KOPT-K1 (cell line): ENCODE data around the gene CELSR1.

Experiments
- H3K27ac ChIP-seq: fragments of 200-600 bp; sonication (generic); 2 replicates; pipeline ENCODE4 v1.5.1; 2016; ENCODE audit warnings: antibody characterized with exemption, mild to moderate bottlenecking, low read depth, low read length; ENCODE audit not compliant: poor library complexity, severe bottlenecking
- H3K36me3 ChIP-seq: fragments of 200-600 bp; sonication (generic); 2 replicates; pipeline ENCODE4 v1.5.1; 2017; ENCODE audit warnings: antibody characterized with exemption, mild to moderate bottlenecking, low read length, moderate library complexity; ENCODE audit not compliant: insufficient read depth
- H3K9me3 ChIP-seq: fragments of 200-600 bp; sonication (generic); 2 replicates; pipeline ENCODE4 v1.5.1; 2017; ENCODE audit warnings: antibody characterized with exemption, low read length, mild to moderate bottlenecking; ENCODE audit not compliant: insufficient read depth, poor library complexity, severe bottlenecking

Gene CELSR1

DNA sequence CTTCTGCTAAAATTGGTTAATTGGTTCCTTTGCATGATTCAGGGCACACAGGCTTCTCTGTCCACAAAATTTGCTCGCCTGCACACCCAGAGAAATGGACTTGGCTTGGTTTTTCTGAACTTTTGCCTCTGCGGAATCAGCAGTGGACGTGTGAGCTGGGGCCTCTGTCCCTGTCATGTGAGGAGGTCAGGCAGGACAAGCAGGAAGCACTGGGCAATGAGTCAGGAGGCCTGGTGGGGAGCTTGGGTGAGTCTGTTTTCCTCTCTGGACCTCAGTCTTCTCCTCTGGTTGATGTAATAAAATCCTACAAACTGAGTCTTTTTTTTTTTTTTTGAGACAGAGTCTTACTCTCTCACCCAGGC, 10.4 kb upstream of the CELSR1 start:
- Histone ChIP-seq H3K9me3 (peaks cover 2% of the 10 kb centered on the region), H3K27ac (no peak overlapping the region), H3K36me3 (no peaks in the 10 kb centered on the region)

DNA sequence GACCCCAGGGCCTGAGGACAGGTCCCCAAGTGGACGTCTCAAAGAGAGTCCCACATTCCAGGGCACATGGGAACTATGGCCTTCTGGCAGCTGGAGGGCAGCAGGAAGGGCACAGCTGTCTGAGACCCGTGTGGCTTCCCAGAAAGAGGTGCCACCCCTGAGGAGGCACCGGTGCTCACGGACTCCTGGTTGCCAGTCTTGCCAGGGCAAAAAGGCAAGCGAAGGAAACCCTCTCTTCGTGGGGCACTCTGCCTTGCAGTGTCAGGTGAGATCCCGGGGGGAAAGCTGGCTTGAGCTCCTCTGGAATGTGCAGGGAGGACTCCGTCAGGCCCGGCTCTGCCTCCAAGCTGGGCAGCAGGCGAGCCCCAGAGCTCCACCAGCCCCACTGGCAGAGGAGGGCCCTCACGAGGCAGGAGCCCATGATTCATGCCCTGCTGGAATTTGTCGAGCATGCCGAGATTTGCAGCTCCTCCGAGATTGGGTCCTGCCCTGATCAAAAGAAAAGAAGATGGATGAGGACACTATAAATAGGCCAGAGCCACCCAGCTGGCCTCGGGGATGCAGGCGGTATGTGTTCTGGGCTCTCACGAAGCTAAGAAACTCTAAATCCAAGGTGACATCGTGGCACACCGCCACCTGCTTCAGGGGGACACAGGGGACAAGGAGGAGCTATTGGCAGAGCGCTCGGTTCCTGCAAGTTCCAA, 9.9 kb upstream of the CELSR1 start:
- H3K36me3 ChIP-seq = no peaks in the 10 kb centered on the region
- H3K9me3 ChIP-seq = no peaks in the 10 kb centered on the region
- H3K27ac ChIP-seq = no peak overlapping the region

DNA sequence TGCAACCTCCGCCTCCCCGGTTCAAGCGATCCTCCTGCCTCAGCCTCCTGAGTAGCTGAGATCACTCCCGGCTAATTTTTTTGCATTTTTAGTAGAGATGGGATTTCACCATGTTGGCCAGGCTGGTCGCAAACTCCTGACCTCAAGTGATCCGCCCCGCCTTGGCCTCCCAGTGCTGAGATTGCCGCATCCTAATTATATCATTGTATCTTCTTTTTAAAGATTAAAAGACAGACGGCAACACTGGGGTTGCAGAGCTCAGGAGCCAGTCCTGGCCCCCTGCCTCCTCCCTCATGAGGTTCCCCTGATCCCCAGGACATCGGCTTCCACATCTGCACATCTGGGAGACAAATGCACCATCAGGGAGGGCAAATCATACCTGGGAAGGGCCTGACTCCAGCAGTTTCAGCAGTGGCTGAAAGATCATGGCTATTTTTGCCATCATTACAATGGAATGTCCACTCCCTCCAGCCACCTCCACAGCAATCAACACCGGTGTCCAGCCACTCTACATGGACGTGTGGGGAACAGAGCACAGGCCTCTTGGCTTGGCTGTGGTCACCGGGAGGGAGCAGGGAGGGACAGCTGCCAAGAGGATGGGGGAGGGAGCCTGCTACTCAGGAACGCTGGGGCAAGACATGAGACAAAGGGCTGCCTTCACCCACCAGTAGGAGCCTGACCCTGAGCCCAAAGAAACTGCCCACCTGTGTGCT, 9.2 kb upstream of the CELSR1 start:
- H3K36me3 ChIP-seq = no peaks in the 10 kb centered on the region
- no peak overlapping the region for H3K27ac ChIP-seq
- no peaks in the 10 kb centered on the region for H3K9me3 ChIP-seq

DNA sequence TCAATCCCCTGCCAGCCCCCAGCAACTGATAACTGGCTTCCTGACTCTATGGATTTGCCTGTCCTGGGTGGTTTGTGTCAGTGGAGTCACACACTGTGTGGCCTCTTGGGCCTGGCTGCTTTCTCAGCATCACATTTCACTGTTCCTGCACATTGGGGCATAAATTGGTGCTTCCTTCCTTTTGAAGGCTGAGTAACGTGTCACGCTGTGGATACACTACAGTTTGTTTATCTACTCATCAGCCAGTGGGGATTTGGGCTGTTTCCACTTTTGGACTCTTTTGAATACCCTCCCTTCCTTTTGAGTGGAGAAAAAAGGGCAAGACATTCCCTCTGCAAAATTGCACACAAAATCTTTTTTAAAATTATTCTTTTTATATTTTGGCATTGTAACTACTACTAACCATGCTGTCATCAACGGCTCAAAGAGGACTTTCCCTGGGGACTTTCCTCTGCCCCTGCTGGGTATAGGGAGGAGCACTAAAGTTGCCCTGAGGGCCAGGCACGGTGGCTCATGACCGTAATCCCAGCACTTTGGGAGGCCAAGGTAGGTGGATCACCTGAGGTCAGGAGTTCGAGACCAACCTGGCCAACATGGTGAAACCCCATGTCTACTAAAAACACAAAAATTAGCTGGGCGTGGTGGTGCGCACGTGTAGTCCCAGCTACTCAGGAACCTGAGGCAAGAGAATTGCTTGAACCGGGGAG, 7.8 kb upstream of the CELSR1 start:
- H3K9me3 ChIP-seq = no peaks in the 10 kb centered on the region
- no peak overlapping the region for H3K27ac ChIP-seq
- no peaks in the 10 kb centered on the region for H3K36me3 ChIP-seq

DNA sequence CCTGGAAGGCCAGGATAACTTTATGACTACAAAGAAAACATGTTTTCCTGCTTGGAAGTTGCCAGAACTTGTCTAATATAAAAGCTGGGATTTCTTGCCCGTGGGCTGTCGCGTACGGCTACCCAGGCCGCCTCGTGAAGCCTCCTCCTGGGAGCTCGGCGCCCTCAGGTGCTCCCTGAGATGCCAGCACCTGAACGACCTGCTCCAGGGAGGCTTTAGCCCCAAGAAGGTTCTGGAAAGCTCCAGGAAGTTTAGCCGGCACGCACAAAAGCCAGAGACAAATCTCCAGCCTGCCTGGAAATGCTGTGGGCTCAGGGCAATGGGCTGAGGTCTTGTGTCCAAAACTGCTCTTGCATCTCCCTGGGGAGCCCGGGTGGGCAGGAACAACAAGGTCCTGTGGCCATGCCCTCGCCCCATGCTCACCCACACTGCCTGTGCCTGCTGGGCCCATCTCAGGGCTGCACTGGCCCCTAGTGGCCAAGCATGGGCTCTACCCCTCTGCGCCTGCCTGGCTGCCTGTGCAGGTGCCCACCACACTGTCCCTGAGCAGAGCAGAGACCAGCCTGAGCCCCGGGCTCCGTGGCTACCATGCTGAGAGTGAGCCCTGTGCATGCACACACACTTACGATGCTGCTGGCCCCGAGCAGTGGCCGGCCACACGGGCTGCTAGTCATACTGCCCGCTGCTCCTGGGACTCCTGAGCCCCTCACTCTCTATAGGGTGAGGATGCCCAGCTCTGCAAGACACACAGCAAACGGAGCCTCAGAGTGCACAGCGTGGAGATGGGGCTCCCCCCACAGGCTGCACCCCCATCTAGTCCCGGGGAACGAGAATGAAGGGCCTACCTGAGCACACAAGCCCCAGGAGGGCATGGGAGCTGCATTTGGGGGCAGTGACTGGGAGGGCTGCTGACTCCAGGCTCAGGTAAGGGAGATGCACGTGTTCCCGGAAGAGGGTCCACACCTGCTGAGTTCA, 4.9 kb upstream of the CELSR1 start:
- no peak overlapping the region for H3K27ac ChIP-seq
- H3K9me3 ChIP-seq = no peaks in the 10 kb centered on the region
- no peaks in the 10 kb centered on the region for H3K36me3 ChIP-seq

DNA sequence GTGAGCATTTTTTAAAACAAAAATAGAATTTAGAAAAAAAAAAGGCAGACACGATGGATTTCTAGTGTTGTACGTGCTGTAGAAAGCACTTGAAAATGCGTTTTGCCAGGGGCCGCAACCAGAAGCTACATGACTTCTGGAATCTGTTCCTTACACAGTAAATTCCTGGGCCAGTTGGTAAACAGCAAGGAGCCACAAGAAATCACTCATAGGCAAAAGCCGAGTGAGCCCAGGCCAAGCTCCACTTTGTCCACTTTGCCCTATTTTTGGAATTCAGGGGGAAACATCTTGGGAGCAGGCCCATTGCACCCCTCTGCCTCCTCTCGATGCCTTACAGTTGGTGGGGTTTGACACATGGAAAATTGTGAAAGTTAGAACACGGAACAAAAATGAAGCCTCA, 4.1 kb upstream of the CELSR1 start:
- no peaks in the 10 kb centered on the region for H3K36me3 ChIP-seq
- H3K9me3 ChIP-seq = no peaks in the 10 kb centered on the region
- no peak overlapping the region for H3K27ac ChIP-seq

DNA sequence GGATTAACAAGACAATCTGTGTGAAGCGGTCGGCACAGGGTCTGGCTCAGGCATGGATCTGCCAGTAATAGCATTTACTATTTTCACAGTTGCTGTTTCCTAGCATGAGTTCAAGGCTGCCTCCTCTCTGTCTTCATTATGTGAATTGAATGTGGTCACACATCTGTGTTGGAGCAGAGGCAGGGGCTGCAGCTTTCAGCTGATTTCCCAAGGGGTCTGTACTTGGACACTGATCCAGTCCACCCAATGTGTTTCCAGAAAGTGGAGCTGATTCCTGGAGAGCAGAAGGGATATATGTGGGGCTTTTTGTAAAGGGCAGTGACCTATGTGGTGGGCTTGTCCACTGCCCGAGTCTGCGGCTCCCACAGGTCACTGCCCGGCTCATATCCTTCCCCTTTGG, 3.5 kb upstream of the CELSR1 start:
- Histone ChIP-seq H3K27ac (no peak overlapping the region), H3K36me3 (no peaks in the 10 kb centered on the region), H3K9me3 (no peaks in the 10 kb centered on the region)

DNA sequence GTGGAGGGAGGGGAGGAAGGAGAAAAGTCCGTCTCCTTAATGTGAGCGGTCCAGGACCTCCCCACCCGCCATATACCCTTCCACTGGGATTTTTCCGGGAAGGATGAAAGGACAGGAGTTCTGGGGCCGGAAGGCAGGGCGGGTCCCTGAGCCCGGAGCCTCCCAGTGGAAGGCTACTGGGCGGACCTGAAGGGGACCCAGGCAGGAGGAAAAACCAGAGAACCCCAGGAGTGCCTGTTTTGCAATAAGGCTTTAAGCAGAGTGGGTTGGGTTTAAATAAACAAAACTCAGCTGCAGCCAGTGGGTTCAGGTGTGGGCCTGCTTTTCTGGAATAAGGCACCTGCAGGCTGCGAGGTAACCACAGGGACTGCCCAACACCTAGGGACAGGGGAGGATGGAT, 1.7 kb upstream of the CELSR1 start:
- H3K27ac ChIP-seq = no peak overlapping the region
- no peaks in the 10 kb centered on the region for H3K9me3 ChIP-seq
- H3K36me3 ChIP-seq = no peaks in the 10 kb centered on the region

DNA sequence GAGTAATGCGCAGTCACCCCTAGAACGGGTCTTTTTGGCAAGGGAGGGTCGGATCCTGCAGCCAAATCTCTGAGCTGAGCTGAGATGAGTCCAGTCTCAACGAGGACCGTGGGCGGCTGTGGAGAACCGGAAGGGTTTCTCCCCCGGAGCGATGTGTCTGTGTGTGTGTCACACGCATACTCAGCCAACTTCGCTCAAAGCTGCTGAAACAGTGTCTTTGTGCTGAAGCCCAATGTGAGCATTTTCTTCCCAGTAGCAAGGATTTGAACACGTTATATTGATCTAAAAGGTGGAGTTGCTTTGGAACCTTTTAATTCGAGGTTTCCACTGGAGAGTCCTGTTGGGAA, 1.4 kb upstream of the CELSR1 start:
- Histone ChIP-seq H3K27ac (no peak overlapping the region), H3K36me3 (no peaks in the 10 kb centered on the region)

DNA sequence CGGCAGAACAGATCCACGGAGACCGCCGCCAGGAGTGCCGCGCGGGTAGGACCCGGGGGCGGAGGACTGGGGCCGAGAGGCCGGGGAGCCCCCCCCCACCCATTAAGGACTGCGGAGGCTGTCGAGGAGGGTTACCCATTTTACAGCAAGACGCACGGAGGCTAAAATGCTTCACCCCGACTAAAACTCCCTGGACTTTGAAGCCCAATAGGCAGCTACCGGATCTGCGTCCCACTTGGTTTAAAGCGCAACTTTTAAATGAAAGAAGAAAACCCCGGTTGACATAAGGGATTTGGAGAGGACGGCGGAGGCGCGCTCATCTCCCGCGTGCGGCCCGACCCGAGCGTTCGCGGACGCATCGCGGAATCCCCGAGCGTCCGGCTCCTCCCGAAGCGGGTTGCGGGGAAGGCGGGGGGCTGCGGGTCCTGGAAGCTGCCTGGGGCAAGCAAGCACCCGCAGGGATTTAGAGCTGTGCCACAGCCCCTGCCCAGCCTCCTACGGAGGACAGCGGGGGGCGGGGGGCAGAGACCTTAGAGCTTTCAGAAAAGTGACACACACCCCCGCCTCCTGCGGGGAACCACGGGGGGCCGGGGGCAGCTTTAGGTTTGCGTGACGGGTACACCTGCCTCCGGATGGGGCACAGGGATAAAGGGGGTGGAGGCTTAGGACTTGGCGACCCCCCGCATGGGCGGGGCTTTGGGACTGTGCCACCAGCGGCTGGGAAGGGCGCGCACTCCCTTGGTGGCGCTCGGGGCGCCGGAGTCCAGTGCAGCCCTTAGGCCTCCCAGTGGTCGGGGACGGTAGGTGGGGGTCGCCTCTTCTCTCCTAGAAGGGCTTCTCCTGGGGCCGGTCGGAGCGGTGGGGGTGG, 760 bp upstream of the CELSR1 start:
- no peak overlapping the region for H3K27ac ChIP-seq

More for the DNA sequence above, 1.4 kb upstream of the CELSR1 start:
- no peaks in the 10 kb centered on the region for H3K9me3 ChIP-seq

DNA sequence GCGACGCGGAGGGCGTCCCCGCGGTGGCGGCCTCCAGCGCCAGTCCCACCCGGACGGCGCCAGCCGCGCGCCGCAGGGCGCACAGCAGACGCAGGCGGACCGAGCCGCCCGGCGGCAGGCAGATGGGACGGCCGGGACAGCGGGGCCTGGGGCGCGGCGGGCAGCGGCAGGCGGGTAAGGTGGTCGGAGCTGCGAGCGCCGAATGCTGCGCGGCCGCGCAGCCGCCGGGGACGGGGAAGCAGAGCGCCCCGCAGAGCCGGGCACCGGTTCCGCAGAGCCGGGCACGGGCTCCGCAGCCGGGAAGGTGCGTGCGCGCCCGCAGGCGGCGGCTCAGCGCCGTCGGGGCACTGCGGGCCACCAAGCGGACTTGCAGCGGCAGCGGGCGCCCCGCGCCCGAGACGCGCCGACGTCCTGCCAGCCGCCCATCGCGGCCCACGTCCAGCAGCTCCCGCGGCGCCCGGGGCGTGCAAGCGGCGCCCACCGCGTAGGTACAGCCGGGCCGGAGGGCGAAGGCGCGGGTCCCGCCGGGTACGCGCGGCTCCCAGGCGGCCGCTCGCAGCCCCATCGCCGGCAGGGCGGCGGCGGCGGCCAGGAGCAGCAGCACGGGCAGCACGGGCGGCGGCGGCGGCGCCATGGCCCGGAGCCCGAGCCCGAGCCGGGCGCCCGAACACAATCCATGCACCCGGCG, 739 bp downstream of the CELSR1 start:
- Histone ChIP-seq H3K9me3 (no peaks in the 10 kb centered on the region), H3K27ac (no peak overlapping the region), H3K36me3 (no peaks in the 10 kb centered on the region)

More for the DNA sequence above, 760 bp upstream of the CELSR1 start:
- Histone ChIP-seq H3K36me3 (no peaks in the 10 kb centered on the region), H3K9me3 (no peaks in the 10 kb centered on the region)

DNA sequence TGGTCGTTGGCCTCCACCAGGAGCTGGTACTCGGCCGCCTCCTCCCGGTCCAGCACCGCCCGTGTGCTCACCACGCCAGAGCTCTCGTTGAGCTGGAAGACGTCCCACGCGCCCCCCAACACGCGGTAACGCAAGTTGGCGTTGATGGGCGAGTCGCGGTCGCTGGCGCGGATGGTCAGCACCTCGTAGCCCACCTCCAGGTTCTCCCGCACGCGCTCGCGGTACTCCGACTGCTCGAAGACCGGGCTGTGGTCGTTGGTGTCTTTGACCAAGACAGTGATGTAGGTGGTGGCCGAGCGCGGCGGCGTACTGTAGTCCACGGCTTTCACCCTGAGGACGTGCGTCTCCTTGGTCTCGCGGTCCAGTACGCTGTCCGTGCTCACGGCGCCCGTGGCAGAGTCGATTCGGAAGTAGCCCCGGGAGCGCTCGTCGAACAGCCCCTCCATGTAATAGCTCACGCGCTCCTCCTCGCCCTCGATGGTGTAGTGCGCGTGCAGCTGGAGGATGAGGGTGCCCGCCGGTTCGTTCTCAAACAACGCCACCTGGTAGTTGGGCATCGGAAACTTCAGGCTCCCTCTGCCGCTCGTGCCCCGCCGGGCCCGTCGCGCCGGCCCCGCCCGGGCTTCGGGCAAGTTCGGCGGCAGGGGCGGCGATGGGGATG, 1.4 kb downstream of the CELSR1 start:
- no peaks in the 10 kb centered on the region for H3K9me3 ChIP-seq
- H3K36me3 ChIP-seq = no peaks in the 10 kb centered on the region
- H3K27ac ChIP-seq = no peak overlapping the region

DNA sequence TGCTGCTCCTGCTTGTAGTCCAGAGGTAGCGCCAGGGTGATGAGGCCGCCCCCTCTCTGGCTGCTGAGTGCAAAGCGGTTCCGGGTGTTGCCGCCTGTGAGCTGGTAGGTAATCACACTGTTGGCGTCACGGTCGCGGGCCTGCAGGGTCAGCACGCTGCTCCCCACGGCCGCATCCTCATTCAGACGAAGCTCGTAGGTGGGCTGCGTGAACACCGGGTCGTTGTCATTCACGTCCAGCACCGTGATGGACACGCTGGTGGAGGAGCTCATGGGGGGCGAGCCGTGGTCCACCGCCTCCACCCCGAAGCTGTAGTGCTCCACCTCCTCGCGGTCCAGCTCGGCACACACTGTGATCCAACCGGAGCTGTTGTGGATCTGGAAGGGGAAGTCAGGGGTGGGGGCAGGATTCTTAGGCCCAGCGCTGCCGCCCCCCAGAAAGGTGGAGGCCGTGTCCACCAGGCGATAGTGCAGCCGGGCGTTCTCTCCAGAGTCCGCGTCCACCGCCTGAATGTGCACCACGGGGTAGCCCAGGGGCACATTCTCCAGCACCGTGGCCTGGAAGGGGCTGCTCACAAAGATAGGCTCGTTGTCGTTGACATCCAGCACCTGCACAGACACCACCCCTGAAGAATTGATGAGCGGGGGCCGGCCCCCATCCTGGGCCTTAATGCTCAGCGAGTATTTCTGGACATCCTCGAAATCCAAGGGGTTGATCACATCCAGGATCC, 2.4 kb downstream of the CELSR1 start:
- no peak overlapping the region for H3K27ac ChIP-seq
- H3K36me3 ChIP-seq = no peaks in the 10 kb centered on the region
- no peaks in the 10 kb centered on the region for H3K9me3 ChIP-seq
